ENCODE results near the gene TBC1D2.

DNA sequence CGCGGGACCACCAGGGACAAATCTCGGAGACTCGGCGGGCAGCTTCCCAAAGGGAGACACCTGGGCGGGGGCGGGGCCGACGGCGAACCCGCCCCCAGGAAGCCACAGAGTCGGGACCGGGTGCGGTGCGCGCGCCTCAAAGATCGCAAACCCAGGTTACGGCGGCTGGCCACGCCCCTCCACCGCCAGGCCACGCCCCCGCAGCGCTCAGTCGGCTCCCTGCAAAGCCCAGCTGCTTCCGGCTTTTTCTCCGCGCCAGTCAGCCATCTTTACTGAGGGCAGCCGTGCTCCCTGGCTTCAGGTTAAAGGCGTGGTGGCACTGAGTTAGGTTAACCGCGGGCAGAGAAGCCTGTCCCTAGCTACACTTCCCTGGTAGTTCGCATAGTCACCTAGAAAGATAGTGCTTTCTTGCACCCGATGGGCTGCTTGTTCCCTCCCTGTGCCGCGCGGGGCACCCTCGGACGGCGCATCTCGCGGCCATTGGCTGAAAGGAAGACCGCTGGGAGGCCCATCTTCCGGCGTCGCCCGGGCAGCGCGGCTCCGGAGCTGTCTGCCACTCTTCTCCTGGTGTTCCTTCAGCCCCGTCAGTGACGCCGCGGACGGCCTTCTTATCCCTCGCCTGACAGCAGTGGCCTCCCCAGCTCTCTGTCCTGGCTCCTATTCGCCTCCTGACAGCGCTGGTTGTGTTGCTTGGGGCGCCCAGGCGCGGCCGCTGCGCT lies at the start of gene TBC1D2:
- TF ChIP-seq, protein P1, sequence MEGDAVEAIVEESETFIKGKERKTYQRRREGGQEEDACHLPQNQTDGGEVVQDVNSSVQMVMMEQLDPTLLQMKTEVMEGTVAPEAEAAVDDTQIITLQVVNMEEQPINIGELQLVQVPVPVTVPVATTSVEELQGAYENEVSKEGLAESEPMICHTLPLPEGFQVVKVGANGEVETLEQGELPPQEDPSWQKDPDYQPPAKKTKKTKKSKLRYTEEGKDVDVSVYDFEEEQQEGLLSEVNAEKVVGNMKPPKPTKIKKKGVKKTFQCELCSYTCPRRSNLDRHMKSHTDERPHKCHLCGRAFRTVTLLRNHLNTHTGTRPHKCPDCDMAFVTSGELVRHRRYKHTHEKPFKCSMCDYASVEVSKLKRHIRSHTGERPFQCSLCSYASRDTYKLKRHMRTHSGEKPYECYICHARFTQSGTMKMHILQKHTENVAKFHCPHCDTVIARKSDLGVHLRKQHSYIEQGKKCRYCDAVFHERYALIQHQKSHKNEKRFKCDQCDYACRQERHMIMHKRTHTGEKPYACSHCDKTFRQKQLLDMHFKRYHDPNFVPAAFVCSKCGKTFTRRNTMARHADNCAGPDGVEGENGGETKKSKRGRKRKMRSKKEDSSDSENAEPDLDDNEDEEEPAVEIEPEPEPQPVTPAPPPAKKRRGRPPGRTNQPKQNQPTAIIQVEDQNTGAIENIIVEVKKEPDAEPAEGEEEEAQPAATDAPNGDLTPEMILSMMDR (IDR thresholded peaks at IDR 0.05; ENCODE audit: low read depth, low read length) = peak; percentile 15; the same call in 1 of the 2 replicates
- no peak for TF ChIP-seq EZH2phosphoT487 (IDR thresholded peaks at IDR 0.05; ENCODE audit: low read depth)
